BJ (cell line): Measurements from ENCODE around the gene GFOD2. TPM values are rescaled to one million over a fixed set of nuclear protein-coding genes. Genes with fewer than 3 reads are reported as not detected.

Experiments
- CTCF ChIA-PET: fragments of 350-600 bp; formaldehyde crosslinking; extraction: SDS; loops from one replicate; lab custom pipeline; 2021; ENCODE audit warnings: antibody characterized with exemption, inconsistent platforms; lab: Yijun Ruan, JAX
- POLR2A ChIA-PET: fragments of 300-600 bp; sonication (Branson Sonifier 250); formaldehyde crosslinking; extraction: SDS; loops from one replicate; lab custom pipeline; 2021; ENCODE audit warnings: antibody characterized with exemption; lab: Charles Lee
- DNase-seq: peaks from one replicate; pipeline ENCODE4 v3.0.0-alpha.2; 2011; ENCODE audit warnings: low read depth
- H3K27me3 ChIP-seq: 2 replicates; pipeline ENCODE4 v1.6.0; 2011; ENCODE audit warnings: low read length; ENCODE audit not compliant: control insufficient read depth, insufficient read depth
- H3K36me3 ChIP-seq: 2 replicates; pipeline ENCODE4 v1.5.1; 2011; ENCODE audit warnings: low read length; ENCODE audit not compliant: control insufficient read depth, insufficient read depth
- H3K4me3 ChIP-seq: 2 replicates; pipeline ENCODE4 v1.5.1; 2011; ENCODE audit warnings: low read depth, mild to moderate bottlenecking, control low read depth, low read length
- polyA plus RNA-seq: library from polyadenylated mRNA; depleted of rRNA; stranded (reverse); fragments of >200 nt; gene quantifications from 2 replicates; pipeline ENCODE4 v1.2.3, GENCODE V29; 2011
- TF ChIP-seq, protein P1 (sequence below): IDR thresholded peaks from 2 replicates; pipeline ENCODE4 v1.5.1; 2011; ENCODE audit warnings: low read depth, mild to moderate bottlenecking, control low read depth, inconsistent platforms, low read length, moderate library complexity; ENCODE audit not compliant: insufficient read depth

GFOD2 gene
- polyA plus RNA-seq, 1 experiment = 13.6 TPM

DNA sequence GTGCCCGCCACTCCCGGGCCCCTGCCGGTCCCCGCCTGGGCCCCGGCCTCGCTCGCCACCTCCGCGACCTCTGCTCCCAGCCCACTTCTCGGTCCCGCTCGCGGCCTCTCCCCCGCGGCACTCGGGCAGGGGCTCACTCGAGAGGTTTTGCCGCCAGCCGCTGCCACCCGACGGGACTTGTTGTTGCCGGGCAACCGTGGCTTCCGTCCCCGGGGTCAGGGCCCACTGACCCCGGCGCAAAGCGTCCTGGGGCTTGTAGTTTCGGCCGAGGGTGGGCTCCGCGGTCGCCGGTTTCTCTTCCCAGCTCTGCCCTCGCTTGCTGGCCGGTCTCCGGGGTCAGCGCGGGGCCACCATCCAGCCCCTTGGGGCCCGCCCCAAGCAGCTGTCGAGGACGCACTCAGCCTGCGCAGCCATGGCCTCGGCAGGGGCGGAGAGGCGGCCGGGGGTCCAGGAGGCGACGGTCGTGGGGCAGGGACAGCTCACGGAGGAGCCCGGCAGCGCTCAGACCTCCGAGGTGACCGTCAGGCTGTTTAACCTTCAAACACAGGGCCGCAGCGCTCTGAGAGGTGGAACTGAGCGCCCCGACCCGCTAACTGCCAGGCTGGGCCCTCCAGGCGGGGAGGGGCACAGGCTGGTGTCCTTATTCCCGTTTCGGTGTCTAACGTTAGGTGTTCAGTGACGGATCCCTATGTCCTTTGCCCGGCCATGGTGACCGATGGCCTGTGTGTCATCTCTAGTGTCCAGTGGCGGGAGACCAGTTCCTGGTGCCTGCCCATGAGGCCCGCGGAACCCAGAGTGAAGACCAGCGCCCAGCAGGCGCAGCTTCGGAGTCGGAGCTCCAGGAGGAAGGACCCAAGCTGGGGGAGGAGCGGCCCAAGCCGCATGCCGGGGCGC, 52.3 kb downstream of the GFOD2 start, which contains the start of the genes C16orf86 and ENKD1:
C16orf86 (plus strand) TSS at position 256 of the 894 bp plus-strand sequence; CDS start at position 413, 157 bp downstream.
ENKD1 (minus strand) TSS at position 192 of the 894 bp plus-strand sequence. CDS start 308 bp downstream, outside the sequence.
- no peak for DNase-seq
- Histone ChIP-seq H3K36me3 (peaks cover 8% of the 10 kb centered on the region), H3K27me3 (no peaks in the 10 kb centered on the region), H3K4me3 (peak within 1 kb of the TSS; percentile 66)
- ChIA-PET CTCF (interaction anchor here (0.7 to 12.1 kb wide), 40 partner anchors 10 to 262 kb away, joined by 3 to 208 read pairs (median 5); partner anchors contain the start of genes ATP6V0D1, CARMIL2, CTCF and NRN1L), POLR2A (interaction anchor here (0.8 to 1.3 kb wide), 2 partner anchors 145 to 210 kb away, joined by 3 to 6 read pairs; no protein-coding TSS in a partner anchor)
- TF ChIP-seq, protein P1, sequence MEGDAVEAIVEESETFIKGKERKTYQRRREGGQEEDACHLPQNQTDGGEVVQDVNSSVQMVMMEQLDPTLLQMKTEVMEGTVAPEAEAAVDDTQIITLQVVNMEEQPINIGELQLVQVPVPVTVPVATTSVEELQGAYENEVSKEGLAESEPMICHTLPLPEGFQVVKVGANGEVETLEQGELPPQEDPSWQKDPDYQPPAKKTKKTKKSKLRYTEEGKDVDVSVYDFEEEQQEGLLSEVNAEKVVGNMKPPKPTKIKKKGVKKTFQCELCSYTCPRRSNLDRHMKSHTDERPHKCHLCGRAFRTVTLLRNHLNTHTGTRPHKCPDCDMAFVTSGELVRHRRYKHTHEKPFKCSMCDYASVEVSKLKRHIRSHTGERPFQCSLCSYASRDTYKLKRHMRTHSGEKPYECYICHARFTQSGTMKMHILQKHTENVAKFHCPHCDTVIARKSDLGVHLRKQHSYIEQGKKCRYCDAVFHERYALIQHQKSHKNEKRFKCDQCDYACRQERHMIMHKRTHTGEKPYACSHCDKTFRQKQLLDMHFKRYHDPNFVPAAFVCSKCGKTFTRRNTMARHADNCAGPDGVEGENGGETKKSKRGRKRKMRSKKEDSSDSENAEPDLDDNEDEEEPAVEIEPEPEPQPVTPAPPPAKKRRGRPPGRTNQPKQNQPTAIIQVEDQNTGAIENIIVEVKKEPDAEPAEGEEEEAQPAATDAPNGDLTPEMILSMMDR = no peak

GRCh38 chr16:67666032-67666551, 53.0 kb downstream of the GFOD2 start:
- Histone ChIP-seq H3K4me3 (peak overlapping the region; percentile 66), H3K36me3 (peaks cover 8% of the 10 kb centered on the region), H3K27me3 (no peaks in the 10 kb centered on the region)
- TF ChIP-seq, protein P1 = 0 out of 2 replicates have a peak, but pooled peaks have one; percentile 3
- no peak for DNase-seq
- ChIA-PET POLR2A (interaction anchor here (0.8 kb wide), 1 partner anchor 210 kb away, joined by 3 read pairs; no protein-coding TSS in a partner anchor), CTCF (interaction anchor here (0.6 to 12.1 kb wide), 15 partner anchors 9 to 185 kb away, joined by 3 to 208 read pairs (median 7); partner anchors contain the start of genes ATP6V0D1, CTCF, RANBP10 and TSNAXIP1)

DNA sequence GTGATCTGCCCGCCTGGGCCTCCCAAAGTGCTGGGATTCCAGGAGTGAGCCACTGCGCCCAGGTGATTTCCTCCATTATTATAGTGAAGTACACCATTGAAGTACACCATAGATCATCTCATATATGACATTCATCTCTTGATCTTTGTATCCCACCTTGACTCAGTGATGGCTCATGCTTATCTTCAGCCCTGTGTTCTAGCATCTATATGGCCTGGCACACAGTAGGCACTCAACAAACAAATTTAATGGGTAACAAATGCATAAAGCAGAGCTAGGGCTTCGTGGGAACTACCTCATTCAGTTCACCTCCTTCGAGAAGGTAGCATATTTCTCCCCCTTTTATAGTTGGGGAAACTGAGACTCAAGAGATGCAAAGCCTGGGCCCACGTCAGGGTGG, 53.5 kb downstream of the GFOD2 start:
- Histone ChIP-seq H3K27me3 (no peaks in the 10 kb centered on the region), H3K36me3 (peaks cover 8% of the 10 kb centered on the region), H3K4me3 (peak overlapping the region; percentile 66)
- POLR2A ChIA-PET = no interaction called here
- TF ChIP-seq, protein P1 = no peak
- no peak for DNase-seq
- CTCF ChIA-PET = interaction anchor here (0.6 to 12.1 kb wide), 12 partner anchors 9 to 261 kb away, joined by 3 to 208 read pairs (median 4); partner anchors contain the start of genes ATP6V0D1, CTCF, RANBP10 and TSNAXIP1

DNA sequence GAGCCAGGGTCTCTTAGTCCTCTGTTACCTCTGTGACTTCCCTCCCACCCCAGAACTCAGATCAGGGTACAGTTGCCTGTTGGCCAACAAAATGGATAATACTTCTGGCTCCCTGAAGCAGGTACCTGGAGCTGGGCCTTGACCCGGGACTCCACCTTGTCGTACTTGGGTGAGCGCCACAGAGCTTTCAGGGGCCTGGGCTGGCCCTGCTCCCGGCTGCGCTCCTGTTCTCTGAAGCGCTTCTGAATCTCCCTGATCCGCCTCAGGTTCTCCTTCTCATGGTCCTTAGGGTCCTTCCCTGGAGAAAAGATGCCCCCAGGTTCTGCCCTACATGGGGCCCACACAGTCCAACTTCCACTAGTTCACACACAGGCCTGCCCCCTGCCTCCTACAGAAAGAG, 54.2 kb downstream of the GFOD2 start:
- H3K4me3 ChIP-seq = no peak overlapping the region
- no peaks in the 10 kb centered on the region for H3K27me3 ChIP-seq
- CTCF ChIA-PET = interaction anchor here (0.8 to 12.1 kb wide), 4 partner anchors 13 to 261 kb away, joined by 3 to 208 read pairs (median 4); partner anchors contain the start of gene CTCF
- TF ChIP-seq, protein P1 = no peak
- DNase-seq = no peak
- H3K36me3 ChIP-seq = peaks cover 8% of the 10 kb centered on the region
- POLR2A ChIA-PET = no interaction called here
